H9 (cell line): ENCODE measurements around the gene DCLK2. TPM values are rescaled to one million over a fixed set of nuclear protein-coding genes. Genes with fewer than 3 reads are reported as not detected.

Experiments used
- DNase-seq: peaks from one replicate; pipeline ENCODE4 v3.0.0-alpha.2; 2017
- H2AFZ ChIP-seq: one replicate; pipeline ENCODE4 v1.6.1; 2013; ENCODE audit warnings: mild to moderate bottlenecking, low read length, control low read depth, moderate library complexity
- H2AK5ac ChIP-seq: 2 replicates; pipeline ENCODE4 v1.6.1; 2013; ENCODE audit warnings: low read length, control low read depth, mixed read lengths; ENCODE audit not compliant: insufficient read length
- H2BK120ac ChIP-seq: one replicate; pipeline ENCODE4 v1.6.1; 2013; ENCODE audit warnings: low read depth, mild to moderate bottlenecking, low read length, control low read depth, inconsistent platforms; ENCODE audit not compliant: poor library complexity, severe bottlenecking
- H2BK12ac ChIP-seq: 2 replicates; pipeline ENCODE4 v1.6.1; 2013; ENCODE audit warnings: low read length, control low read depth, mixed read lengths, low read depth; ENCODE audit not compliant: insufficient read length
- H2BK15ac ChIP-seq: 2 replicates; pipeline ENCODE4 v1.6.1; 2013; ENCODE audit warnings: low read depth, low read length, control low read depth
- H2BK20ac ChIP-seq: one replicate; pipeline ENCODE4 v1.6.1; 2013; ENCODE audit warnings: low read depth, mild to moderate bottlenecking, low read length, control low read depth, inconsistent platforms; ENCODE audit not compliant: poor library complexity, severe bottlenecking
- H2BK5ac ChIP-seq: 2 replicates; pipeline ENCODE4 v1.6.1; 2013; ENCODE audit warnings: low read length, control low read depth, mixed read lengths; ENCODE audit not compliant: insufficient read length
- H3K14ac ChIP-seq: 2 replicates; pipeline ENCODE4 v1.6.1; 2013; ENCODE audit warnings: low read length, control low read depth; ENCODE audit not compliant: insufficient read depth
- H3K18ac ChIP-seq: 2 replicates; pipeline ENCODE4 v1.6.1; 2013; ENCODE audit warnings: low read depth, mild to moderate bottlenecking, mixed read lengths, low read length, control low read depth; ENCODE audit not compliant: insufficient read length
- H3K23ac ChIP-seq: 2 replicates; pipeline ENCODE4 v1.6.1; 2013; ENCODE audit warnings: low read length, control low read depth, mixed read lengths, low read depth; ENCODE audit not compliant: insufficient read length
- H3K23me2 ChIP-seq: 2 replicates; pipeline ENCODE4 v1.6.1; 2013; ENCODE audit warnings: low read depth, mild to moderate bottlenecking, mixed read lengths, low read length, control low read depth; ENCODE audit not compliant: insufficient read length, poor library complexity, severe bottlenecking
- H3K27ac ChIP-seq: 2 replicates; pipeline ENCODE4 v1.5.1; 2013; ENCODE audit warnings: low read length, control low read depth, mixed read lengths, low read depth; ENCODE audit not compliant: insufficient read length
- H3K27me3 ChIP-seq: 2 replicates; pipeline ENCODE4 v1.6.1; 2013; ENCODE audit warnings: low read length, control low read depth, inconsistent platforms; ENCODE audit not compliant: insufficient read depth
- H3K4ac ChIP-seq: 2 replicates; pipeline ENCODE4 v1.6.1; 2013; ENCODE audit warnings: low read depth, mild to moderate bottlenecking, control low read depth, inconsistent platforms, low read length, moderate library complexity
- H3K4me1 ChIP-seq: 2 replicates; pipeline ENCODE4 v1.6.1; 2013; ENCODE audit warnings: low read length, control low read depth, inconsistent platforms; ENCODE audit not compliant: insufficient read depth
- H3K4me2 ChIP-seq: 2 replicates; pipeline ENCODE4 v1.6.1; 2013; ENCODE audit warnings: low read length, control low read depth, mixed read lengths; ENCODE audit not compliant: insufficient read length, insufficient read depth
- H3K56ac ChIP-seq: 2 replicates; pipeline ENCODE4 v1.6.1; 2013; ENCODE audit warnings: low read depth, mild to moderate bottlenecking, mixed read lengths, low read length, control low read depth; ENCODE audit not compliant: insufficient read length
- H3K79me1 ChIP-seq: 2 replicates; pipeline ENCODE4 v1.6.1; 2013; ENCODE audit warnings: low read depth, mild to moderate bottlenecking, moderate library complexity, low read length, control low read depth, inconsistent platforms; ENCODE audit not compliant: insufficient read depth, poor library complexity, severe bottlenecking
- H3K79me2 ChIP-seq: 2 replicates; pipeline ENCODE4 v1.6.1; 2013; ENCODE audit warnings: low read length, control low read depth, inconsistent platforms; ENCODE audit not compliant: insufficient read depth
- H3K9ac ChIP-seq: 2 replicates; pipeline ENCODE4 v1.6.1; 2013; ENCODE audit warnings: low read length, control low read depth, mixed read lengths; ENCODE audit not compliant: insufficient read length; ENCODE audit errors: extremely low read depth
- H3K9me3 ChIP-seq: one replicate; pipeline ENCODE4 v1.6.1; 2013; ENCODE audit warnings: low read depth, low read length, inconsistent platforms; ENCODE audit not compliant: control insufficient read depth
- H3T11ph ChIP-seq: one replicate; pipeline ENCODE4 v1.6.1; 2013; ENCODE audit warnings: mild to moderate bottlenecking, low read length, control low read depth, inconsistent platforms
- H4K20me1 ChIP-seq: one replicate; pipeline ENCODE4 v1.6.1; 2013; ENCODE audit not compliant: control insufficient read depth, insufficient read length, insufficient read depth
- H4K5ac ChIP-seq: 2 replicates; pipeline ENCODE4 v1.6.1; 2013; ENCODE audit warnings: low read depth, mild to moderate bottlenecking, mixed read lengths, low read length, control low read depth; ENCODE audit not compliant: insufficient read length
- H4K8ac ChIP-seq: replicated peaks from 2 replicates; pipeline ENCODE4 v1.6.1; 2013; ENCODE audit warnings: low read length, control low read depth, mixed read lengths, low read depth; ENCODE audit not compliant: insufficient read length
- H4K91ac ChIP-seq: 2 replicates; pipeline ENCODE4 v1.6.1; 2013; ENCODE audit warnings: low read depth, mild to moderate bottlenecking, moderate library complexity, mixed read lengths, low read length, control low read depth; ENCODE audit not compliant: insufficient read length
- H3K27ac Mint-ChIP-seq, 3 experiments: 2 replicates in 2 of 3; 3 replicates in 1 of 3; pipeline ENCODE4 v1.8.0; 2020 to 2021; ENCODE audit warnings: mixed read lengths in 3 of 3, mild to moderate bottlenecking in 1 of 3, moderate library complexity in 1 of 3
- H3K27me3 Mint-ChIP-seq: 2 replicates; pipeline ENCODE4 v1.8.0; 2021; ENCODE audit warnings: low read depth, mild to moderate bottlenecking, moderate library complexity, mixed read lengths
- H3K36me3 Mint-ChIP-seq, 3 experiments: 2 replicates in 2 of 3; 3 replicates in 1 of 3; pipeline ENCODE4 v1.8.0; 2020 to 2021; ENCODE audit warnings: low read depth in 3 of 3, mixed read lengths in 3 of 3; ENCODE audit not compliant: insufficient read depth in 1 of 3
- H3K4me1 Mint-ChIP-seq, 2 experiments: 2 replicates each; pipeline ENCODE4 v1.8.0; 2020; ENCODE audit warnings: mixed read lengths in 2 of 2
- H3K4me3 Mint-ChIP-seq, 2 experiments: 2 replicates in 1 of 2; 3 replicates in 1 of 2; pipeline ENCODE4 v1.8.0; 2020 to 2021; ENCODE audit warnings: mild to moderate bottlenecking in 2 of 2, mixed read lengths in 2 of 2, moderate library complexity in 1 of 2
- H3K9me3 Mint-ChIP-seq, 2 experiments: 2 replicates in 1 of 2; 3 replicates in 1 of 2; pipeline ENCODE4 v1.8.0; 2020; ENCODE audit warnings: mild to moderate bottlenecking in 2 of 2, mixed read lengths in 2 of 2, moderate library complexity in 1 of 2
- CTCF ChIP-seq: fragments of 200-600 bp; sonication (generic); conservative IDR thresholded peaks from 3 replicates; pipeline ENCODE4 v1.8.0; 2021; ENCODE audit warnings: antibody characterized with exemption, mild to moderate bottlenecking
- WGBS: extraction: QIAGEN DNeasy Blood & Tissue Kit; methylation state at CpG from one replicate; pipeline ENCODE4 v1.1.7; 2013; ENCODE audit warnings: missing lambda C conversion rate, low lambda C conversion rate, mixed read lengths; ENCODE audit not compliant: insufficient read length; ENCODE audit errors: extremely low coverage; 5-methylcytosine and 5-hydroxymethylcytosine counted together
- total RNA-seq: library from RNA; stranded (reverse); gene quantifications from 2 replicates; pipeline ENCODE4 v1.2.1, GENCODE V29; 2021

The DCLK2 gene
- total RNA-seq, 1 experiment from 2014 or later, result 0.33 TPM

GRCh38 chr4:150039274-150040127 is 38.7 kb upstream of the DCLK2 start:
- H2BK5ac ChIP-seq, result no peak overlapping the region
- Mint-ChIP-seq H3K27me3 (no peaks in the 10 kb centered on the region), H3K27ac (no peak overlapping the region), H3K9me3 (no peaks in the 10 kb centered on the region), H3K4me3 (no peak overlapping the region), H3K4me1 (peaks cover 6 to 14% of the 10 kb centered on the region in 2 experiments; a peak in 3 of 4 replicates), H3K36me3 (peaks cover 0 to 1% (median 0%) of the 10 kb centered on the region in 3 experiments; a peak in 1 of 7 replicates)
- no peaks in the 10 kb centered on the region for H3K23me2 ChIP-seq
- no peak overlapping the region for H3K18ac ChIP-seq
- no peak overlapping the region for H2BK120ac ChIP-seq
- no peak overlapping the region for H3K4me2 ChIP-seq
- H3K9ac ChIP-seq, result no peak overlapping the region
- no peak overlapping the region for H2BK15ac ChIP-seq
- H4K20me1 ChIP-seq, result no peaks in the 10 kb centered on the region
- no peak overlapping the region for H2AK5ac ChIP-seq
- no peak overlapping the region for H2BK20ac ChIP-seq
- no peak overlapping the region for H3K14ac ChIP-seq
- H3K4me1 ChIP-seq, result no peaks in the 10 kb centered on the region; the same call in 1 of the 2 replicates
- no peak overlapping the region for H4K8ac ChIP-seq
- no CpG with 5 or more reads among the region's 2 CpGs for WGBS
- H3K4ac ChIP-seq, result no peak overlapping the region
- no peaks in the 10 kb centered on the region for H3K27me3 ChIP-seq
- H3K79me1 ChIP-seq, result no peaks in the 10 kb centered on the region
- TF ChIP-seq CTCF, result no peak
- H3K79me2 ChIP-seq, result no peaks in the 10 kb centered on the region
- DNase-seq, result no peak
- no peak overlapping the region for H2AFZ ChIP-seq
- H4K5ac ChIP-seq, result no peak overlapping the region
- H3K27ac ChIP-seq, result no peak overlapping the region
- H3K56ac ChIP-seq, result no peak overlapping the region
- no peaks in the 10 kb centered on the region for H3K9me3 ChIP-seq
- no peak overlapping the region for H3K23ac ChIP-seq
- H3T11ph ChIP-seq, result no peak overlapping the region
- no peak overlapping the region for H2BK12ac ChIP-seq
- H4K91ac ChIP-seq, result no peak overlapping the region
